GM19043 (cell line): Measurements from ENCODE around the gene SIX5.

Experiments
- ATAC-seq: cut with Tn5 transposase; IDR thresholded peaks from one replicate; pipeline ENCODE4 v1.9.1; 2021; ENCODE audit warnings: low read depth; ENCODE audit not compliant: unreplicated experiment

The SIX5 gene

DNA sequence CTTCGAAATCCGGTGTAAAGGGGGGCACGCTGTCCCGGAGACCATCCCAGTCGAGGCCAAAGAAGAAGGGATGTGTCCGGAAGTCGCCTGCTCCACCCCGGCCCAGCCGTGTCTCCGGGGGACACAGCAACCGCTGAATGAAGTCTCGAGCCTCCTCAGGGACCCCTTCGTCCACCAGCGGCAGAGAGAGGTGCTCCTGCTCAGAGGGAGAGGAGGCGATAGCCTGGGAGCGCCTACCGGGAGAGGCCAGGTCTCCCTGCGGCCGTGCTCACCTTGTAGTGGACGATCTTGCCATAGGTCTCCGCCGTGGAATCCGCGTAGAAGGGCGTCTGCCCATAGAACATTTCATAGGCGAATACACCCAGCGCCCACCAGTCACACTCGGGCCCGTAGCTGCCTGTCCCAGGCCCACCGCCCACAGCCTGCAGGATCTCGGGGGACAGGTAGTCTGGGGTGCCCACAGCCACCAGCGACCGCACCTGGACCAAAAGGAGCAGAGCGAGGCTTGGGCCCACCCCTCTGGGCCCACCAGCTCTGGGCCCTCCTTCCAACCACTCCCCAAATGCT lies 8.4 kb upstream of the SIX5 start:
- ATAC-seq, result no peak

DNA sequence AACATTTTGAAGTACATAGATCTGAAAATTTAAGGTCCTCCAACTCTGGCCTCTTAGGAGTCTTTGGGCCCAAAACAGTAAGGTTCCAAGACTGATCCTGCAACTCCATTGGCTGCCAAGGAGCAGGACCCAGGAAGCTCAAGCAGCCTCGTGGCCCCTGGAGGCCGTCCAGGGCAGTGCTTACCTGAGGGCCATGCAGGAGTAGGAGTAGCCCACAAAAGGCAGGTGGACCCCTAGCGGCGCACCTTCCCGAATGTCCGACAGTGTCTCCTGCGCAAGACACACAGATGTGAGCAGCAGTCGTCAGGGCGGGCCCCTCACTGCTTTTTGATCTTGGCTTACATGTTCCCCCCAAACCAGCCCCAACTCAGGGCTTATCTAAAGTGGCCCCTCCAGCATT lies 5.7 kb upstream of the SIX5 start:
- ATAC-seq, result no peak

- ATAC-seq, result no peak
Observed at GRCh38 chr19:45773384-45773783, 4.3 kb upstream of the SIX5 start.

DNA sequence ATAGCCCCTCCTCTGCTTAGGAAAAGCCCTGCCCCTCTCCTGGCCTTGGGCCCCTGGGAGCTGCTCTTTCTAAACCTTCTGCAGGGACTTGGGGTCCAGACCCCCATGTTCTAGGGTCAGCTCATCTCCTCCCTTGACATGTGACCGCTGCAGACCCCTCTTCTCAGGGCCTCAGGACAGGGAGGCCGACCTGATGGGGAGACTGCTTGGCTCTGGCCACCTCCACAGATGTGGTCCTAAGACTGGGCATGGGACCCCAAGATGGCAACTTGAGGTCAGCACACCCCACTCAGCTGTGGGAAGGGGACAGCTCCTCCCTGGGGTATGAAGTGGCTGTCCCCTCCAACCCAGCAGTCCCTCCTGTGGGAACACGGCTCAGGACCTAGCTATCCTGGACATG lies 3.9 kb upstream of the SIX5 start:
- ATAC-seq, result no peak

DNA sequence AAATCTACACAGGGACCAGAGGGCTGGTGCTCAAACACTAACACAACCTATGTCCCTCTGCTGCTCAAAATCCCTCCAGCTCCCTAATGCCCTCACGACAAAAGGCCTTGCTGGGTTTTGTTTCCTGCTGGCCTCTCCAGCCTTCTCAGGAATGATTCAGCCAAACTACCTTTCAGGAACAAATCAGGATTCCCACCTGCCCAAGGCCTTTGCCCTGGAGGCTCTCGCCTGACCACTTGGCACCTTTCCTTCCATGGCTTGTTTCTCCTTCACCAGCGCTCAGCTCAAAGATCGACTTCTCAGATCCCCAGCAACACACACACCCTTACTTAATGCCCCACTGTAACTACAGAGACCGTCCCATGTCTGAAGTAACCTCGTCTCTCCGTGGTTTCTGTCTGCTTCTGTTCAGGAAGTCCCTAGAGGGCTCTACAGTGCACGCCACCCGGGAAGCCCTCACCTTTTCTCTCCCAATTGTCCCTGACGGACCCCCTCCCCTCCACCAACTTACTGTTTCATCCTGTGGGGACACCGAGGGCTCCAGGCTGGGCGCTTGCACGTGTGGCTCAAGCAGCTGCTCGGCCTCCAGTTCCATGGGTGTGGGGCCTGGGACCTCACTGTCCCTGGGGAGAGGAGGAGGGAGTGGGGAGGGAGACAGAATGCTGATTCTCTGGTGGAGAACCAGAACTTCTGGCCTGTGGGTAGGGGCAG lies 3.2 kb upstream of the SIX5 start:
- no peak for ATAC-seq

GRCh38 chr19:45771311-45771933 lies 2.4 kb upstream of the SIX5 start:
- no peak for ATAC-seq

GRCh38 chr19:45770192-45771101 lies 1.4 kb upstream of the SIX5 start:
- ATAC-seq, result no peak

- peak; percentile 4 for ATAC-seq
Observed at GRCh38 chr19:45769821-45770191, 754 bp upstream of the SIX5 start.

DNA sequence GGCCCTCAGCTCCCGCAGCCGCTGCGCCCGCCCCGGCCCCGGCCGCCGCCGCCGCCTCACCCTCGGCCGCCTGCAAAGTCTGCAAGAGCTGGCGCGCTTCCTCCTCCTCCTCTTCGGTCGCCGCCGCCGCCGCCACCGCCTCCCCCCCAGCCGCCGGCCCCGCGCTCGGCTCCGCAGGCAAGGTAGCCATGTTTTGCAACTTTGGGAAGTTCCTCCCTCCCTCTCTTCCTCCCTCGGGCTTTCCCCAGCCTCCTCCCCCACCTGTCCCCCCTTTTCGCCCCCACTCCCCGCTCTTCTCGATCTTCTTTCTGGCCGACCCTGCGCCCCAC lies 433 bp downstream of the SIX5 start:
- no peak for ATAC-seq

- ATAC-seq, result no peak
Observed at GRCh38 chr19:45767881-45768654, 984 bp downstream of the SIX5 start.

GRCh38 chr19:45767410-45767880 lies 1.6 kb downstream of the SIX5 start:
- ATAC-seq, result no peak

DNA sequence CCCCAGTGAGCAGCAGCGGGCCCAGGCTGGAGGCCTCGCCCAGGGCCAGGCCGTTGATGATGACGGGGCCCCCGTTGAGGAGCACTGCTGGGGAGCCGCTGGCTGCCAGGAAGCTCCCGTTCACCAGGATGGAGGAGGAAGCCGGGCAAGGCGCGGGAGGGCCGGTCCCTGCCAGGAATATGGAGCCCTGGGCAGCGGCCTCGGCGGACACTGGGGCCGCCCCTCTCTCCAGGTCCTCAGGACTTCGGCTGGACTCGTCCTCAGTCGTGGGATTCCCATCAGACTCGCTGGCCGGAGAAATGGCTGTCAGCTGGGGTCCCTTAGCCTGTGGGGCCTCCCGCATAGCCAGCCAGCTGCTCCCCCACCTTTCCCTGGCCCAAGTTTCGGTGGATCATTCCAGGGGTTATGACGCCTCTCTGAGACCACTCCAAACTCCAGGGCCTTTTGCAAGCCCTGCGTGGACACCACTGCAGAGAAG lies 2.1 kb downstream of the SIX5 start:
- ATAC-seq, result no peak

- no peak for ATAC-seq
Observed at GRCh38 chr19:45766296-45766868, 2.7 kb downstream of the SIX5 start.

GRCh38 chr19:45765702-45766295 lies 3.3 kb downstream of the SIX5 start:
- no peak for ATAC-seq

DNA sequence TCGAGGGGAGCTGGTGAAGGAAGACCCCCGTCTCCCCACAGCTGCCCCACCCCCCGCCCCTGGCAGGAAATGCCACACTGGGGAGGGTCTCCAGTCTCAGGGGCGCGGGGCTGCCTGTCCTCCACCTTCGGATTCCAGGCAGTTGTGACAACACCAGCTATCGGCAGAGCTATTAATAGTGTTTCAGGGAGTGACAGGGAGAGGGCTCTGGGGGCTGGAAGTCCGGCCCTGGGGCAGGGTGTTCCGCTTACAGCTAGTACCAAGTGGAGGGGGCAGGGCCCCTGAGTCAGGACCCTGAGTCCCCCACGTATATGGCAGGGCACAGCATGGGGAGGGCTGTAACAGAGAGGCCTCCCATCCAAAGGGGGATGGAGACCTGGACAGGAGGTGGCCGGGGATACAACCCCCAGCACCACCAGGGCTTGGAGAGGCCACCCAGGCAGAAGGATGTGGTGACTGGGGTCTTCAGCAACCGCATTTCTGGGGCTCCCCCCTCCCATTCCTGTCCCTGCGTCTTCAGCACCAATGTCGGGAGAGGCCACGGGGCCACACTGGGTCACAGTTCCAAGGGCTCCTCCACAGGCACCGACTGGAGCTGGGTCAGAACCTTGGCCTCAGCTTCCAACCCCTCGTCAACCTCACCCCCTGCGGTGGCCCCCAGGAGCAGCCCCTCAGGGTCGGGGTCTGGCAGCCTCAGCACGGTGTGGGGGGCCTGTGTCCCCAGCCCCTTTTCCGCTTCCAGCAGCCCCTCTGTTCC lies 3.9 kb downstream of the SIX5 start:
- no peak for ATAC-seq

GRCh38 chr19:45764475-45764874 lies 4.6 kb downstream of the SIX5 start:
- no peak for ATAC-seq

- no peak for ATAC-seq
Observed at GRCh38 chr19:45763691-45764294, 5.3 kb downstream of the SIX5 start.

DNA sequence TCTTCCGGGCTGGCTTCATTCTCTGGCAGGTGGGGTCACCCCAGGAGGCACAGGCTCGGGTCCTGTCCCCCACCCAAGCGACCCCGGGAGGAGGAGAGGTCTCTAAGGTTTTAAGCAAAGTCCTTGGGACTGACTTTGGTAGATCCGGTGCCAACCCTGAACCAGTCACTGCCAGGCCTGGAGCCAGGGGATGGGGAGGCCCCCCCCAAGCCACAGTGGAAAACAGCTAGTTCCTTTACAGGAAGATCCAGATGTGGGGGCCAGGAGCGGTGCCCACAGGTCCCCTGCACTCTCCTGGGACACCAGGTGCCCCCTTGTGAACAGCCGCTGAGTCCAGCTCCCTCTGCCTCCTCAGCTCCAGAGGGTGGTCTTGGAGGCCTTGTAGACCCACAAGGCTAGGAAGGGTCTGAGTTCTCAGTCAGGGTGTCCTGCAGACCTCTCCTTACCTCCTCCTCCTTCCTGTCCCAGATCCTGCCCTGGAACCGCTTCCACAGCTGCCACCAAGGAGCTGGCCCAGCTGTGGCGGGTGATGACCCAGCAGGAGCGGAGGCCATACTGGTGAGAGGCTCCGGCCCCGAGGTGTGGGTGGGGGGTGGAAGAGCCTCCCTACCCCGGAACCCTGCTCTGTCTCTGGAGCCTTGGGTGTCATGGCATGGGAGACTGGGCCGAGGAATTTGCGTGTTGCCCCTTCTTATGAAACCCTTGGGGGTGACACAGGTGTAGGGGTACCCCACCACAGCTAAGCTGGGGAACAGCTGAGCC lies 6.0 kb downstream of the SIX5 start:
- ATAC-seq, result no peak
